ENCODE results near the gene NAP1L1.

Gene NAP1L1

DNA sequence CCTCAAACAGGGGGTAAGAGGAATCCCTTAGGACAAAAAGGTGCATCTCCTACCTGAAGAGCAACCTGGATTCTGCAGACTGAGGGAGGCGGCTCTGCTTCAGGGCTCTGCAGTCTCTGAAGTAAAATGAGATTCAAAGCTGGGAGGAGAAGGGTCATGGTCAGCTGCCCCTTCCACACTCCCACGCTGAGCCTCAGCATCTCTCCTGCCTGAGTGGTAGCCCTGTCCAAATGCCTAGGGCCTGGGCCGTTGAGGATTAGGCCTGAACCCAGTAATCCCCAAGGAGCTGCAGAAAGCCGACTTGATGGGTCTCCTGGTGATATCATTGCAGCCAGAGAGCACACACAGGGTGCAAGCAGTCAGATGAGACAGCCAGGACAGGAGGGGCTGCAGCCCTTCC lies 71.8 kb downstream of the NAP1L1 start:
- Histone ChIP-seq H3K27ac (ENCODE audit: low read length) (no peak overlapping the region), H3K4me1 (ENCODE audit: low read length) (no peaks in the 10 kb centered on the region), H3K9me3 (replicated peaks; ENCODE audit: insufficient read depth, low read length) (no peaks in the 10 kb centered on the region), H3K9ac (ENCODE audit: low read length) (no peak overlapping the region), H3K4me3 (ENCODE audit: low read length) (no peak overlapping the region), H4K20me1 (ENCODE audit: insufficient read depth, low read length) (no peaks in the 10 kb centered on the region), H3K79me2 (ENCODE audit: low read length) (no peaks in the 10 kb centered on the region), H3K9me2 (replicated peaks; ENCODE audit: insufficient read depth, low read length) (no peaks in the 10 kb centered on the region), H3K4me2 (ENCODE audit: low read depth, low read length) (no peak overlapping the region), H3K27me3 (replicated peaks; ENCODE audit: insufficient read depth, low read length) (no peaks in the 10 kb centered on the region), H3F3A (ENCODE audit: insufficient read depth, low read length) (no peaks in the 10 kb centered on the region), H3K36me3 (replicated peaks; ENCODE audit: insufficient read depth, low read length) (no peaks in the 10 kb centered on the region), H2AFZ (ENCODE audit: low read length) (no peak overlapping the region)
- TF ChIP-seq CTCF (IDR thresholded peaks at IDR 0.05; ENCODE audit: low read length) (no peak), EZH2 (optimal IDR thresholded peaks at IDR 0.05; ENCODE audit: low read depth, low read length) (no peak), EZH2phosphoT487 (IDR thresholded peaks at IDR 0.05; ENCODE audit: low read length) (no peak)
- DNase-seq = no peak

DNA sequence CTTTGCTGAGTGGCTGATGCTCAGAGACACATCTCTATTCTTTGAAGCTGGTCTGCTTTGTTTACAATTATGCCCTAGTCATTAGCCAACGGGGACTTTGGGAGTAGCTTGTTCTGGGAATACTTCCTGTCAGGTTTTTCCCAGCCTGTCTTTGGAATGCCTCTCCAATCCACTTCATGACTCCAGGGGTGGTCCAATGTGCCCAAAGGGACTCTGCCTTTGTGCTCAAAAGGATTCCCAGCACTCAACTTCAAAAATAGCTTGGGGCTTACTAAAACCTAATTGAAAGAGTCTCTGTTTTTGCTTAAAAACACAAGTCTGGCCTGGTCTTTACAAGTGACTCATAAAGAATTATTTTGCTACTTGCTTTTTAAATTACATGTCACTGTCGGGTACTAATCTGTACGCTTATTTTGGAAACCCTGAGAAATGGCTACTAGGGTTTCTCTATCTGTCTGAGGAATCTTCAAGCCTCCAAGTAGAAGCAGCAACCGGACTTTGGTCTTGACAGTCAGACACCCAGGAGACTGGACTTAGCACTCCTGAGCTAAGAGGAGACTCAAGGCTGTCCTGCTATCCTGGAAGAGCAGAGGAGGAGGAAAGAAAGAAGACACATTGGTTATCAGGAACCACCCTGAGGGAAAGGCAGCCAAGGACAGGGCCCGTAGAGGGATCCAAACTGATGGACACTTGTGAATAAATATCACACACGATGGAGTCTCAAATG lies 73.6 kb downstream of the NAP1L1 start:
- no peaks in the 10 kb centered on the region for H3K27me3 ChIP-seq (replicated peaks; ENCODE audit: insufficient read depth, low read length)

DNA sequence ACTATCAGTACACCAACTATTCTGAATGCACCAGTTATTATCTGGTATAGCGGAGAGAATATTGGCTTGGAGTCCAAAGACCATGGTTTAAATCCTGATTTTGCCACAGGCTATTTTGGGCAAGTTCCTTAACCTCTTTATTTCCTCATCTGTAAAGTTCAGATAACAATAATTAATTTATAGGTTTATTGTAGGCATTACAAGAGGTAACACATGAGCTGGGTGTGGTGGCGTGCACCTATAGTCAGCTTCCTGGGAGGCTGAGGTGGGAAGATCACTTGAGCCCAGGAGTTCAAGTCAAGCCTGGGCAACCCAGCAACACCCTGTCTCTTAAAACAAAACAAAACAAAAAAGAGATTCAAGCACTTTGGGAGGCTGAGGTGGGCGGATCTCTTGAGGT lies 76.1 kb downstream of the NAP1L1 start:
- H3K9me2 ChIP-seq (replicated peaks; ENCODE audit: insufficient read depth, low read length) = no peaks in the 10 kb centered on the region
- H3K9me3 ChIP-seq (replicated peaks; ENCODE audit: insufficient read depth, low read length) = no peaks in the 10 kb centered on the region
- H3F3A ChIP-seq (ENCODE audit: insufficient read depth, low read length) = no peaks in the 10 kb centered on the region
- H3K4me3 ChIP-seq (ENCODE audit: low read length) = no peak overlapping the region
- H3K9ac ChIP-seq (ENCODE audit: low read length) = no peak overlapping the region
- no peaks in the 10 kb centered on the region for H3K27me3 ChIP-seq (replicated peaks; ENCODE audit: insufficient read depth, low read length)
- no peaks in the 10 kb centered on the region for H3K79me2 ChIP-seq (ENCODE audit: low read length)
- no peak for DNase-seq
- no peaks in the 10 kb centered on the region for H3K4me1 ChIP-seq (ENCODE audit: low read length)
- no peak overlapping the region for H3K27ac ChIP-seq (ENCODE audit: low read length)
- H4K20me1 ChIP-seq (ENCODE audit: insufficient read depth, low read length) = no peaks in the 10 kb centered on the region
- no peaks in the 10 kb centered on the region for H3K36me3 ChIP-seq (replicated peaks; ENCODE audit: insufficient read depth, low read length)
- no peak overlapping the region for H2AFZ ChIP-seq (ENCODE audit: low read length)
- no peak overlapping the region for H3K4me2 ChIP-seq (ENCODE audit: low read depth, low read length)
- no peak for TF ChIP-seq CTCF (IDR thresholded peaks at IDR 0.05; ENCODE audit: low read length)
- no peak for TF ChIP-seq EZH2phosphoT487 (IDR thresholded peaks at IDR 0.05; ENCODE audit: low read length)
- TF ChIP-seq EZH2 (optimal IDR thresholded peaks at IDR 0.05; ENCODE audit: low read depth, low read length) = no peak

More for the DNA sequence above, 73.6 kb downstream of the NAP1L1 start:
- no peak overlapping the region for H3K9ac ChIP-seq (ENCODE audit: low read length)
- no peak overlapping the region for H2AFZ ChIP-seq (ENCODE audit: low read length)
- H3K9me3 ChIP-seq (replicated peaks; ENCODE audit: insufficient read depth, low read length) = no peaks in the 10 kb centered on the region
- no peaks in the 10 kb centered on the region for H4K20me1 ChIP-seq (ENCODE audit: insufficient read depth, low read length)
- no peaks in the 10 kb centered on the region for H3F3A ChIP-seq (ENCODE audit: insufficient read depth, low read length)
- H3K4me2 ChIP-seq (ENCODE audit: low read depth, low read length) = no peak overlapping the region
- H3K79me2 ChIP-seq (ENCODE audit: low read length) = no peaks in the 10 kb centered on the region
- no peak overlapping the region for H3K4me3 ChIP-seq (ENCODE audit: low read length)
- H3K9me2 ChIP-seq (replicated peaks; ENCODE audit: insufficient read depth, low read length) = no peaks in the 10 kb centered on the region
- no peak for DNase-seq
- H3K36me3 ChIP-seq (replicated peaks; ENCODE audit: insufficient read depth, low read length) = no peaks in the 10 kb centered on the region
- no peak for TF ChIP-seq CTCF (IDR thresholded peaks at IDR 0.05; ENCODE audit: low read length)
- TF ChIP-seq EZH2phosphoT487 (IDR thresholded peaks at IDR 0.05; ENCODE audit: low read length) = no peak
- TF ChIP-seq EZH2 (optimal IDR thresholded peaks at IDR 0.05; ENCODE audit: low read depth, low read length) = no peak
- H3K27ac ChIP-seq (ENCODE audit: low read length) = no peak overlapping the region
- H3K4me1 ChIP-seq (ENCODE audit: low read length) = no peaks in the 10 kb centered on the region
